ENCODE data around the gene CTIF. TPM values are rescaled to one million over a fixed set of nuclear protein-coding genes. Genes with fewer than 3 reads are reported as not detected.
A peak's percentile ranks its signal among the peaks of the same experiment; 100 is the strongest.

The CTIF gene
- total and polyA plus RNA-seq, 2 experiments from 2014 or later: 22.1 to 27.9 TPM

DNA sequence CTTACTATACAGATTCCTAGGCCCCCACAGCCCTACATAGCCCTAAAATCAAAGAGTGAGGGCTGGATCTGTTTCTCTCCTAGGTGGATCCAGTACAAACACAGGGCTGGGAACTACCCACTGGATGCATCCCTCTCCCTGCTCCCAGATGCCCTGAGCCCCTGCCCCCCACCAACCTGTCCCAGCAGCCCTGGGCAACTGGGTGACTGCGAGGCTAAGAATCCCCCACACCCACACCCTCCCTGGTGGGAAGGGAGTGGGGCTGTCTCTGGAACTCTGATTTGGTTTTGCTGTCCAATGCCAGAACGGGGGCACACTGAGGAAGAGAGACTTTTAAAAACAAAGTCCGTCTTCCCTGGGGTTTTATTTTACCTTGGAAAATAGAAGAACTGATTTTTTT is 298.8 kb downstream of the CTIF start:
- no peak overlapping the region for H3K27ac ChIP-seq
- TF ChIP-seq EZH2 (IDR thresholded peaks at IDR 0.05; ENCODE audit: borderline replicate concordance): no peak
- no peak for TF ChIP-seq EZH2phosphoT487 (IDR thresholded peaks at IDR 0.05; ENCODE audit: low read depth, severe bottlenecking, unreplicated experiment)
- TF ChIP-seq, protein P1, sequence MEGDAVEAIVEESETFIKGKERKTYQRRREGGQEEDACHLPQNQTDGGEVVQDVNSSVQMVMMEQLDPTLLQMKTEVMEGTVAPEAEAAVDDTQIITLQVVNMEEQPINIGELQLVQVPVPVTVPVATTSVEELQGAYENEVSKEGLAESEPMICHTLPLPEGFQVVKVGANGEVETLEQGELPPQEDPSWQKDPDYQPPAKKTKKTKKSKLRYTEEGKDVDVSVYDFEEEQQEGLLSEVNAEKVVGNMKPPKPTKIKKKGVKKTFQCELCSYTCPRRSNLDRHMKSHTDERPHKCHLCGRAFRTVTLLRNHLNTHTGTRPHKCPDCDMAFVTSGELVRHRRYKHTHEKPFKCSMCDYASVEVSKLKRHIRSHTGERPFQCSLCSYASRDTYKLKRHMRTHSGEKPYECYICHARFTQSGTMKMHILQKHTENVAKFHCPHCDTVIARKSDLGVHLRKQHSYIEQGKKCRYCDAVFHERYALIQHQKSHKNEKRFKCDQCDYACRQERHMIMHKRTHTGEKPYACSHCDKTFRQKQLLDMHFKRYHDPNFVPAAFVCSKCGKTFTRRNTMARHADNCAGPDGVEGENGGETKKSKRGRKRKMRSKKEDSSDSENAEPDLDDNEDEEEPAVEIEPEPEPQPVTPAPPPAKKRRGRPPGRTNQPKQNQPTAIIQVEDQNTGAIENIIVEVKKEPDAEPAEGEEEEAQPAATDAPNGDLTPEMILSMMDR (IDR thresholded peaks at IDR 0.05; ENCODE audit: poor library complexity): no peak
- no peak overlapping the region for H3K4me2 ChIP-seq
- no peaks in the 10 kb centered on the region for H4K20me1 ChIP-seq (ENCODE audit: insufficient read depth, poor library complexity, severe bottlenecking)
- H3K4me3 ChIP-seq: no peak overlapping the region
- DNase-seq (ENCODE audit: low spot score): no peak
- no peaks in the 10 kb centered on the region for H3K9me2 ChIP-seq (replicated peaks; ENCODE audit: insufficient read depth)
- no peaks in the 10 kb centered on the region for H3K27me3 ChIP-seq
- H2AFZ ChIP-seq: no peak overlapping the region
- 74% methylated on average over 3 of the region's 3 CpGs for WGBS (ENCODE audit: low lambda C conversion rate, missing lambda C conversion rate)
- peaks cover 66% of the 10 kb centered on the region for H3K4me1 ChIP-seq (ENCODE audit: insufficient read depth)
- H3K79me2 ChIP-seq: no peaks in the 10 kb centered on the region
- no peaks in the 10 kb centered on the region for H3K9me3 ChIP-seq (ENCODE audit: low read depth)
- no peaks in the 10 kb centered on the region for H3K36me3 ChIP-seq (replicated peaks; ENCODE audit: insufficient read depth, low read depth)

DNA sequence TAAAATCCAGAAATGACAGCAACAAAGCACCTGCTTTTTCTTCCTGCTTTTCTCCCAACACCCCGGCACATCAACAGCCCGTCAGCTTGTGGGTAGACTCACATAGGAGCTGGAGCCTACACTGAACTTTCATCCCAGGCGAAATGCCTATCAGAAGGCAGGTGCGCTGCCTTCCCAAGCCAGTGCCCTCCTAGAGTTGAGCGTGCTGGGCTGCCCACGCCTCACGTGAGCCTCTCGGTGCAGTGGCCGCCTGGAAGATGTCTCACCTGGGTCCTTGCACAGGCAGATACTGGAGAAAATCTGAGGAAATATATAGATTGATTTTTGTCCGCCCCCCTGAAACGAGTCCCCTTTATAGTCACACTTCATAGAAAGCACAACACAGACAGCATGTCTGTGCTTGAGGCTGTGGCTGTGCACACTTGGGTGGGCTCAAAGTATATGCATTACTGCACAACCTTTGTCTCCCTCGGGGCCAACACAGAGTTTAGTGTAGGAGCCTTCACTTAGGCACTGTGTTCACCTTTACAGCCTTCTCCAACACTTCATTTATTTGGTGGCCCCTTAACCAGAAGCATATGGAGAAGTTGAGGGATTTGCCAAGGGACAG is 299.4 kb downstream of the CTIF start:
- no peak overlapping the region for H2AFZ ChIP-seq
- H3K4me2 ChIP-seq: no peak overlapping the region
- no peak overlapping the region for H3K4me3 ChIP-seq
- no peaks in the 10 kb centered on the region for H4K20me1 ChIP-seq (ENCODE audit: insufficient read depth, poor library complexity, severe bottlenecking)
- DNase-seq (ENCODE audit: low spot score): no peak
- H3K27ac ChIP-seq: peak overlapping the region; percentile 58
- no peaks in the 10 kb centered on the region for H3K79me2 ChIP-seq
- WGBS (ENCODE audit: low lambda C conversion rate, missing lambda C conversion rate): 76% methylated on average over 12 of the region's 12 CpGs
- H3K9me2 ChIP-seq (replicated peaks; ENCODE audit: insufficient read depth): no peaks in the 10 kb centered on the region
- no peaks in the 10 kb centered on the region for H3K9me3 ChIP-seq (ENCODE audit: low read depth)
- H3K27me3 ChIP-seq: no peaks in the 10 kb centered on the region
- H3K4me1 ChIP-seq (ENCODE audit: insufficient read depth): peaks cover 66% of the 10 kb centered on the region
- no peaks in the 10 kb centered on the region for H3K36me3 ChIP-seq (replicated peaks; ENCODE audit: insufficient read depth, low read depth)
- TF ChIP-seq, protein P1 (IDR thresholded peaks at IDR 0.05; ENCODE audit: poor library complexity): no peak
- TF ChIP-seq EZH2 (IDR thresholded peaks at IDR 0.05; ENCODE audit: borderline replicate concordance) (no peak), EZH2phosphoT487 (IDR thresholded peaks at IDR 0.05; ENCODE audit: low read depth, severe bottlenecking, unreplicated experiment) (no peak)

DNA sequence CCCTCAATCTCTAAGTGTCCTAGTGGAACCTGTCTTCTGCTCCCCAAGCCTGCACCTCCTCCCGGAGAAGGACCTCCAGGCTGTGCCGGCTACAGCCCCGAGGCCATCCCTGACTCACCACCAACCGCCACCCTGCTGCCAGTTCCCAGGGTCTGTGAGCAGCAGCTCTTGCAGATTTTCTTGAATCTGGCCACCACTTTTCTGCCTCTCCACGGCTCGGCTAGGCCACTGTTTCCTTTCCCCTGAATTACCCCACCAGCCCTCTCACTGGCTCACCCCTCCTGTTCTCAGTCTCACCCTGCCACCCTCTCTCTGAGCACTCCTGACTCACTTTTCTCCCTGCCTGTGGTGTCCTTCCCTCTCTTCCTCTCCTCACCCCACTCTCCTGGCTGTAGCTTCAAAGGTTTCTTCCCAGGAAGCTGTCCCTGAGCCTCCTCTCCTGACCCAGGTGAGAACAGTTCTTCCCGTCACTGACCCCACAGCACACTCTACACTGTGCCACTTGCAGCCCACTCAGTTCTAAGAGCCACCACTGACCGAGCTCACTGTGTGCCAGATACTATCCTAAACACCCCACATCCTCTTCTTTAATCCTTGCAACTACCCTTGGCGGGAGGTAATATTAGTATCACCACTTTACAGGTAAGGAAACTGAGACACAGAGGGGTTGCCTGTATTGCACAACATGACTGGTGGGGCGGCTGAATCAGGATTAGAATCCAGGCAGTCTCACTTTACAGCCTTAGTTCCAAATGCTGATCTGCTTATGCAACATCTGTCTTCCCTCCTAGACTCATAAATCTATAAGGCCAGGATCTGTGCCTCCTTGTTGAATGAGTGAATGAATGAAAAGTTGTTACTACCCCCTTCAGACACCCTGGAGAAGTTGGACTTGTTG is 300.3 kb downstream of the CTIF start:
- Histone ChIP-seq H3K27ac (peak overlapping the region; percentile 58), H3K4me1 (ENCODE audit: insufficient read depth) (peaks cover 66% of the 10 kb centered on the region)

More for the DNA sequence above, 300.3 kb downstream of the CTIF start:
- Histone ChIP-seq H2AFZ (no peak overlapping the region), H3K4me3 (no peak overlapping the region), H4K20me1 (ENCODE audit: insufficient read depth, poor library complexity, severe bottlenecking) (no peaks in the 10 kb centered on the region), H3K79me2 (no peaks in the 10 kb centered on the region), H3K4me2 (no peak overlapping the region), H3K9me3 (ENCODE audit: low read depth) (no peaks in the 10 kb centered on the region), H3K27me3 (no peaks in the 10 kb centered on the region), H3K36me3 (replicated peaks; ENCODE audit: insufficient read depth, low read depth) (no peaks in the 10 kb centered on the region), H3K9me2 (replicated peaks; ENCODE audit: insufficient read depth) (no peaks in the 10 kb centered on the region)
- TF ChIP-seq, protein P1 (IDR thresholded peaks at IDR 0.05; ENCODE audit: poor library complexity): no peak
- TF ChIP-seq EZH2 (IDR thresholded peaks at IDR 0.05; ENCODE audit: borderline replicate concordance) (no peak), EZH2phosphoT487 (IDR thresholded peaks at IDR 0.05; ENCODE audit: low read depth, severe bottlenecking, unreplicated experiment) (no peak)
- 49% methylated on average over 10 of the region's 10 CpGs for WGBS (ENCODE audit: low lambda C conversion rate, missing lambda C conversion rate)
- DNase-seq (ENCODE audit: low spot score): peak; percentile 33

Measured in hepatocyte (in vitro differentiated cells).